Measurements from ENCODE around the gene NPPB. TPM values are rescaled to one million over a fixed set of nuclear protein-coding genes. Genes with fewer than 3 reads are reported as not detected.

Gene NPPB
- total RNA-seq, 1 donor, result not detected

DNA sequence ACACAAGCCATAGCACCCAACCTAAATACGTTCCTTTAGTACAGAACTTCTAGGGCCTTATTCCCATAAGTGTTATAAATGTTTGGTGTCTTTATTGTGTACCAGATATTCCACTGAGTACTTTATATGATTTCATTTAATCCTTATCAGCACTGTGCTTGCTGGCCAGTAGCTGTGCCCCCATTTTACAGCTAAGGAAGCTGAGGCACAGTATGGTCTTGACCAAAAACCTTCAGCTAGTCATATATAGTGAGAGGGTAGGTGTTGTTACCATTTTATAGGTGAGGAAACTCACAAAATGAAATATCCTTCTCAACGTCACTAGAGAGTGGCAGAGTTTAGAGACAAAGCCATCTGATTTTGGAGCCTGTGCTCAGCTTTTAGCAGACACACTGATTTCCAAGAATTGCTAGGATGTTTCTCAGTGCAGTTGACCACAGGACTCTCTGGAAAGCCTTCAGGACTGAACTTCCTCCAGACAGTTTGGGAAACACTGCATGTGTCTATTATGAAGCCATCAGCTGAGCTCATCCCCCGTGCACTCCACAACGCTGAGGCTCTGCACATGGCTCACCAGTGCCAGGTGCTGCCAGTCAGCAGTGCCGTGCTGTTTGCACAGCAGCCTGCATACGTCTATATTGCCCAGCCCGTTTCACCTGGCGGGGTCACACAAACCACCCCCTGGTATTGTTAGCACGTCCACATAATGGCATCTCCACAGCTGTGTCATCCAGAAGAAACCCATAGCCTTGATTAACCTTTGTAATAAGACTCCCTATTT is 26.6 kb downstream of the NPPB start:
- DNase-seq (ENCODE audit: low read depth), result no peak
- TF ChIP-seq, protein P1, sequence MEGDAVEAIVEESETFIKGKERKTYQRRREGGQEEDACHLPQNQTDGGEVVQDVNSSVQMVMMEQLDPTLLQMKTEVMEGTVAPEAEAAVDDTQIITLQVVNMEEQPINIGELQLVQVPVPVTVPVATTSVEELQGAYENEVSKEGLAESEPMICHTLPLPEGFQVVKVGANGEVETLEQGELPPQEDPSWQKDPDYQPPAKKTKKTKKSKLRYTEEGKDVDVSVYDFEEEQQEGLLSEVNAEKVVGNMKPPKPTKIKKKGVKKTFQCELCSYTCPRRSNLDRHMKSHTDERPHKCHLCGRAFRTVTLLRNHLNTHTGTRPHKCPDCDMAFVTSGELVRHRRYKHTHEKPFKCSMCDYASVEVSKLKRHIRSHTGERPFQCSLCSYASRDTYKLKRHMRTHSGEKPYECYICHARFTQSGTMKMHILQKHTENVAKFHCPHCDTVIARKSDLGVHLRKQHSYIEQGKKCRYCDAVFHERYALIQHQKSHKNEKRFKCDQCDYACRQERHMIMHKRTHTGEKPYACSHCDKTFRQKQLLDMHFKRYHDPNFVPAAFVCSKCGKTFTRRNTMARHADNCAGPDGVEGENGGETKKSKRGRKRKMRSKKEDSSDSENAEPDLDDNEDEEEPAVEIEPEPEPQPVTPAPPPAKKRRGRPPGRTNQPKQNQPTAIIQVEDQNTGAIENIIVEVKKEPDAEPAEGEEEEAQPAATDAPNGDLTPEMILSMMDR (IDR thresholded peaks at IDR 0.05; ENCODE audit: insufficient read depth, low read length), result no peak
- no peak overlapping the region for H3K4me3 ChIP-seq (ENCODE audit: low read depth, low read length)

DNA sequence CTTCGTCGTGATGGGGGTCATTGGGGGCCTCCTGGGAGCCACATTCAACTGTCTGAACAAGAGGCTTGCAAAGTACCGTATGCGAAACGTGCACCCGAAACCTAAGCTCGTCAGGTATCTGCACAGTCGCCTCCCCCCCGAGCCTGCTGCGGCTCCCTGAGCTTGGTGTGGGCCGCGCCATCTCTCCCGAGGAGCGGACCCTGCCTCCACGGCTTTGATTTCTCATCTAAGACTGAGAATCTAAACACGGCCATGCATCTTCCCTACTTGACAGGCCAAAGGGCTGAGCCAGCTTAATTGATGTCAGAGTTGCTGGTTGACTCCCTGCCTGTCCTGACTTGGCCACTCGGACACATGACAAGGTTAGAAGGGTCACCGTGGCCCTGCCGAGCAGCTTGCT is 30.2 kb downstream of the NPPB start:
- H3K4me3 ChIP-seq (ENCODE audit: low read depth, low read length), result no peak overlapping the region
- TF ChIP-seq, protein P1 (IDR thresholded peaks at IDR 0.05; ENCODE audit: insufficient read depth, low read length), result no peak
- DNase-seq (ENCODE audit: low read depth), result no peak

- H3K4me3 ChIP-seq (ENCODE audit: low read depth, low read length), result no peak overlapping the region
- DNase-seq (ENCODE audit: low read depth), result no peak
- TF ChIP-seq, protein P1 (IDR thresholded peaks at IDR 0.05; ENCODE audit: insufficient read depth, low read length), result no peak
Measured at GRCh38 chr1:11826946-11827345, 31.8 kb downstream of the NPPB start.

DNA sequence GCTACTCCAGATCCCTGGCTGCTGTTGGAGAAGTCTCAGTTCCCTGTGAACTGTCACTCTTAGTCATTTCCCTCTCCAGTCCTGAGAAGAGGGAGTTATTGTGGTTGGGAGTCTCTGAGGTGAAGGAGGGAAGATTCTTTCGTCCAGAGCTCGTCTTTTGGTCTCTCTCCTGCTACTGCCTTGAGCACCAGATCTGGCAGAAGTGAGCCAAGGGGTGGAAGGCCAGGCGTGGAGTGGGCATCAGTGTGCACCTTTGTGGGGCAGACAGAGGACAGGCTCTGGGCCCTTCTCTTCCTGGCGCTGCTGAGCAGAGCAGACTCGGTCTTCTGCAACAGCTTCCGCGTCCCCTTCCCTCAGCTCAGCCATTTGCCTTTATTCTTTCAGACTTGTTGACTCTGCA is 33.6 kb downstream of the NPPB start:
- DNase-seq (ENCODE audit: low read depth), result no peak
- TF ChIP-seq, protein P1 (IDR thresholded peaks at IDR 0.05; ENCODE audit: insufficient read depth, low read length), result no peak
- no peak overlapping the region for H3K4me3 ChIP-seq (ENCODE audit: low read depth, low read length)

GRCh38 chr1:11823366-11824137 is 35.2 kb downstream of the NPPB start:
- TF ChIP-seq, protein P1 (IDR thresholded peaks at IDR 0.05; ENCODE audit: insufficient read depth, low read length), result no peak
- no peak for DNase-seq (ENCODE audit: low read depth)
- no peak overlapping the region for H3K4me3 ChIP-seq (ENCODE audit: low read depth, low read length)

- no peak for DNase-seq (ENCODE audit: low read depth)
- TF ChIP-seq, protein P1 (IDR thresholded peaks at IDR 0.05; ENCODE audit: insufficient read depth, low read length), result no peak
- H3K4me3 ChIP-seq (ENCODE audit: low read depth, low read length), result no peak overlapping the region
Measured at GRCh38 chr1:11822091-11822490, 36.7 kb downstream of the NPPB start.

Measured in fibroblast of the aortic adventitia (primary cell).